ENCODE measurements around the gene LSP1.

GRCh38 chr11:1822648-1823375 is 30.1 kb upstream of the LSP1 start:
- TF ChIP-seq, protein P1, sequence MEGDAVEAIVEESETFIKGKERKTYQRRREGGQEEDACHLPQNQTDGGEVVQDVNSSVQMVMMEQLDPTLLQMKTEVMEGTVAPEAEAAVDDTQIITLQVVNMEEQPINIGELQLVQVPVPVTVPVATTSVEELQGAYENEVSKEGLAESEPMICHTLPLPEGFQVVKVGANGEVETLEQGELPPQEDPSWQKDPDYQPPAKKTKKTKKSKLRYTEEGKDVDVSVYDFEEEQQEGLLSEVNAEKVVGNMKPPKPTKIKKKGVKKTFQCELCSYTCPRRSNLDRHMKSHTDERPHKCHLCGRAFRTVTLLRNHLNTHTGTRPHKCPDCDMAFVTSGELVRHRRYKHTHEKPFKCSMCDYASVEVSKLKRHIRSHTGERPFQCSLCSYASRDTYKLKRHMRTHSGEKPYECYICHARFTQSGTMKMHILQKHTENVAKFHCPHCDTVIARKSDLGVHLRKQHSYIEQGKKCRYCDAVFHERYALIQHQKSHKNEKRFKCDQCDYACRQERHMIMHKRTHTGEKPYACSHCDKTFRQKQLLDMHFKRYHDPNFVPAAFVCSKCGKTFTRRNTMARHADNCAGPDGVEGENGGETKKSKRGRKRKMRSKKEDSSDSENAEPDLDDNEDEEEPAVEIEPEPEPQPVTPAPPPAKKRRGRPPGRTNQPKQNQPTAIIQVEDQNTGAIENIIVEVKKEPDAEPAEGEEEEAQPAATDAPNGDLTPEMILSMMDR (IDR thresholded peaks at IDR 0.05): no peak
- TF ChIP-seq POLR2A (IDR thresholded peaks at IDR 0.05): no peak

Measured in adrenal gland (tissue), 5 donors.